ENCODE results near the gene MAL. TPM values are rescaled to one million over a fixed set of nuclear protein-coding genes. Genes with fewer than 3 reads are reported as not detected.

The MAL gene
- total and polyA plus RNA-seq, 11 donors, result 0.97 to 12.7 (median 3.5) TPM

DNA sequence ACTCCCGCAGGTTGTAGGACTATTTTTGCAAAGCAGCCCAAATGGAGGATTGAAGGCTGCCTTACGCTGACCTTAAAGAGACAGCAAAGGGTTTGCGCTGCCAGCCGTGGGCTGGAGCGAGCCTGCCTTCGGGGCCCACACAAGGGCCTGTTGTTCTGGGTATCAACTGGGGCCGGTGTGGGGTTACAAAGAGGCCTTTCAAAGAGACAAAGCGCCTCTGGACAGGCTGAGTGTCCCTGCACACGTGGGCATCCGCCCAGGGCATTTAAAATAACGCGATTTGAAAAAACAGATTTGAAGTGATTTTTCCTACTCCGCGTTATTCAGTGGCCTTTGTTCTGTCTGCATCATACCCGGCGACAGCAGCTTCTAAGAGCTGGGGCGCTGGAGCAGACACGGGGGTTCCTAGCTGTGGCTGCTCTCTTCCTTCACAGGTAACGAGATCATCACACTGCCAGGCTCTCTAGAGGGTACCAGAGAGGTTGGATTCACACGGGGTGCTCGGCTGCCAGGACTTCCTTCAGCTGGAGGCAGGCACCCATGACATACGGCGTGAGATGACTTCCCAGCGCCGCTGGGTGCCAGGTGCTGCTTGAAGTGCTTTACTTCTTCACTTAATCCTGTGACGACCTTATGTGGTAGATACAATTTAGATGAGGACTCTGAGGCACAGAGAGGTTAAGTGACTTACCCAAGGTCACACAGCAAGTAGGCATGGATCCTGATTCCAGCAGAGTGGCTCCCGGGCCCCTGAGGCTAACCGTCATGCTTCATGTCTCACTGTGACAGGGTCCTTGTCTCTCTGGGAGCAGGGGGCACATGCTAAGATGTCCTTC, 32.2 kb downstream of the MAL start:
- H3K4me1 ChIP-seq, result no peaks in the 10 kb centered on the region
- DNase-seq (no peak), ATAC-seq (no peak)
- WGBS, 4 donors, result 77 to 82% (median 79%) methylated on average over 24 to 28 of the region's 28 CpGs
- peak overlapping the region in 1 of 12 donors; percentile 11 for H3K27ac ChIP-seq
- intact Hi-C loops (cut with DNase I), result no loop called here
- H3K9me3 ChIP-seq, result no peaks in the 10 kb centered on the region
- H3K36me3 ChIP-seq, result no peaks in the 10 kb centered on the region
- TF ChIP-seq POLR2A (IDR thresholded peaks at IDR 0.05) (no peak), CTCF (IDR thresholded peaks at IDR 0.05) (no peak)
- H3K27me3 ChIP-seq, result peaks cover 0 to 22% (median 0%) of the 10 kb centered on the region in 9 donors
- no peak overlapping the region for H3K4me3 ChIP-seq

DNA sequence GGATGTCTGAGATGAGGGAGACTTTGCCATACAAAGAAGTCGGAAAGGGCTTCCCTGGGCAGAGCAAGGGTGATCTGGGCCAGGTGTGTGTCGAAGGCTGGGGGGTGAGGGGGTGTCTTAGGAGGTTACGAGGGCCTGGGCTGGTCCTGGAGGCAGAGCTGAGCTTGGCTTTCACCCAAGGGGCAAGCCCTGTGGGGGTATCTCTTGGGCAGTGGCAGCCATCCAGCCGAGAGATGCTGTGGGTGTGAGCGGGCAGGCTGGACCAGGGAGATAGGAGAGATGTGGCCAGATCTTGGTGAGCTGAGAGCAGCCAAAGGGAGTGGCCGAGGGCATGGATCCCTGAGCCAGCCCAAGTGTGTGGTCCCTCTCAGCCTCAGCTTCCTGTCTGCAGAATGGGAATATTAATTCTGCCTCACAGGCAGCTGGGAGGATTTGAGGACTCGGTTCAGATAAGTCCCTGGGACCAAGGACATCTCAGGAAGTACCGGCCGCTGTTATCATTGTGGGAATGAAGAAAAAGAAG, 33.0 kb downstream of the MAL start:
- Histone ChIP-seq H3K36me3 (no peaks in the 10 kb centered on the region), H3K27ac (no peak overlapping the region), H3K27me3 (peaks cover 0 to 29% (median 0%) of the 10 kb centered on the region in 9 donors), H3K9me3 (no peaks in the 10 kb centered on the region), H3K4me1 (no peaks in the 10 kb centered on the region), H3K4me3 (no peak overlapping the region)
- intact Hi-C loops (cut with DNase I), result no loop called here
- DNase-seq (no peak), ATAC-seq (no peak)
- 67 to 80% (median 75%) methylated on average over 9 of the region's 9 CpGs for WGBS, 4 donors
- TF ChIP-seq POLR2A (IDR thresholded peaks at IDR 0.05), result no peak
- no peak for TF ChIP-seq CTCF (IDR thresholded peaks at IDR 0.05)

GRCh38 chr2:95058989-95059641, 33.6 kb downstream of the MAL start:
- TF ChIP-seq POLR2A (IDR thresholded peaks at IDR 0.05) (no peak), CTCF (IDR thresholded peaks at IDR 0.05) (no peak)
- Histone ChIP-seq H3K27me3 (peaks cover 0 to 35% (median 0%) of the 10 kb centered on the region in 9 donors), H3K36me3 (no peaks in the 10 kb centered on the region), H3K9me3 (no peaks in the 10 kb centered on the region), H3K4me1 (no peaks in the 10 kb centered on the region), H3K27ac (no peak overlapping the region), H3K4me3 (no peak overlapping the region)
- DNase-seq (peak in 1 of 5 donors; percentile 4), ATAC-seq (no peak)
- WGBS, 4 donors, result 54 to 73% (median 62%) methylated on average over 9 to 11 of the region's 11 CpGs
- intact Hi-C loops (cut with DNase I), result no loop called here

All from heart left ventricle (tissue), 16 donors.